SK-N-SH (cell line): ENCODE data around the gene MAP3K8. TPM values are rescaled to one million over a fixed set of nuclear protein-coding genes. Genes with fewer than 3 reads are reported as not detected.

ENCODE experiments used
- CTCF ChIA-PET: fragments of 300-600, 350-600 bp; formaldehyde crosslinking; extraction: SDS; loops from one replicate; lab custom pipeline; 2021; lab: Yijun Ruan, JAX
- POLR2A ChIA-PET: fragments of 350-600 bp; sonication (Branson Sonifier 250); formaldehyde crosslinking; extraction: SDS; loops from one replicate; lab custom pipeline; 2020; ENCODE audit warnings: antibody characterized with exemption, inconsistent platforms; lab: Yijun Ruan, JAX
- DNase-seq: peaks from one replicate; pipeline ENCODE4 v3.0.0; 2012
- H2AFZ ChIP-seq: fragments of 200-600 bp; sonication (generic); 2 replicates; pipeline ENCODE4 v1.8.1; 2016; ENCODE audit warnings: antibody characterized with exemption, mild to moderate bottlenecking, low read depth
- H3F3A ChIP-seq: fragments of 200-600 bp; sonication (generic); replicated peaks from 2 replicates; pipeline ENCODE3; 2016; ENCODE audit warnings: antibody characterized with exemption, mild to moderate bottlenecking; ENCODE audit not compliant: insufficient read depth
- H3K27ac ChIP-seq, 2 experiments: fragments of 200-500 bp in 1 of 2; fragments of 200-600 bp in 1 of 2; sonication (Bioruptor generic) in 1 of 2; sonication (generic), shearing (Covaris generic) in 1 of 2; 2 replicates each; pipeline versions ENCODE4 v1.5.1 to v1.6.1; 2014 to 2016; ENCODE audit warnings: low read depth in 2 of 2, inconsistent platforms in 1 of 2, low read length in 1 of 2, mild to moderate bottlenecking in 1 of 2, mixed read lengths in 1 of 2
- H3K27me3 ChIP-seq: fragments of 200-600 bp; sonication (generic), shearing (Covaris generic); 2 replicates; pipeline ENCODE4 v1.6.1; 2016; ENCODE audit warnings: mixed run types; ENCODE audit not compliant: insufficient read depth
- H3K36me3 ChIP-seq, 2 experiments: fragments of 200-500 bp in 1 of 2; fragments of 200-600 bp in 1 of 2; sonication (Bioruptor generic) in 1 of 2; sonication (generic) in 1 of 2; replicated peaks in 1 of 2; 2 replicates each; pipeline versions ENCODE3 to v1.5.1; 2014 to 2016; ENCODE audit warnings: low read length in 1 of 2, mild to moderate bottlenecking in 1 of 2; ENCODE audit not compliant: insufficient read depth in 2 of 2, control insufficient read depth in 1 of 2
- H3K4me1 ChIP-seq, 2 experiments: fragments of 200-500 bp in 1 of 2; fragments of 200-600 bp in 1 of 2; sonication (Bioruptor generic) in 1 of 2; sonication (generic), shearing (Covaris generic) in 1 of 2; 2 replicates each; pipeline versions ENCODE4 v1.5.1 to v1.6.1; 2014 to 2016; ENCODE audit warnings: low read depth in 1 of 2, low read length in 1 of 2, mixed run types in 1 of 2; ENCODE audit not compliant: insufficient read depth in 2 of 2, control insufficient read depth in 1 of 2
- H3K4me2 ChIP-seq: fragments of 200-600 bp; sonication (generic), shearing (Covaris generic); 2 replicates; pipeline ENCODE4 v1.6.1; 2017; ENCODE audit warnings: mixed run types
- H3K4me3 ChIP-seq, 2 experiments: fragments of 200-500 bp in 1 of 2; fragments of 200-600 bp in 1 of 2; sonication (Bioruptor generic) in 1 of 2; sonication (generic), shearing (Covaris generic) in 1 of 2; 2 replicates each; pipeline versions ENCODE4 v1.5.1 to v1.8.1; 2014 to 2016; ENCODE audit warnings: low read depth in 2 of 2, inconsistent platforms in 1 of 2, low read length in 1 of 2, mild to moderate bottlenecking in 1 of 2, mixed read lengths in 1 of 2, moderate library complexity in 1 of 2
- H3K79me2 ChIP-seq: fragments of 200-600 bp; sonication (generic); 2 replicates; pipeline ENCODE4 v1.8.1; 2017; ENCODE audit warnings: mild to moderate bottlenecking; ENCODE audit not compliant: insufficient read depth
- H3K9ac ChIP-seq: fragments of 200-600 bp; sonication (generic); 2 replicates; pipeline ENCODE4 v1.6.1; 2017; ENCODE audit warnings: mixed run types
- H3K9me2 ChIP-seq: fragments of 200-600 bp; sonication (generic); 2 replicates; pipeline ENCODE4 v1.6.1; 2017; ENCODE audit warnings: mixed run types
- H3K9me3 ChIP-seq: fragments of 200-600 bp; sonication (generic); 2 replicates; pipeline ENCODE4 v1.6.1; 2017; ENCODE audit warnings: mixed run types, mild to moderate bottlenecking, moderate library complexity
- H4K20me1 ChIP-seq: fragments of 200-600 bp; sonication (generic); 2 replicates; pipeline ENCODE4 v1.6.1; 2017; ENCODE audit warnings: mild to moderate bottlenecking, mixed run types; ENCODE audit not compliant: insufficient read depth
- EP300 ChIP-seq, 2 experiments: IDR thresholded peaks; 2 replicates each; pipeline versions ENCODE4 v1.4.0 to v1.6.1; 2012; ENCODE audit warnings: borderline replicate concordance in 1 of 2, low read depth in 1 of 2, low read length in 1 of 2
- EZH2phosphoT487 ChIP-seq: fragments of 200-600 bp; sonication (generic); IDR thresholded peaks from 2 replicates; pipeline ENCODE4 v1.6.1; 2017; ENCODE audit warnings: low read depth, mixed run types, mild to moderate bottlenecking, antibody characterized with exemption, moderate library complexity, borderline replicate concordance
- FOXM1 ChIP-seq: IDR thresholded peaks from 2 replicates; pipeline ENCODE4 v1.4.0; 2012; ENCODE audit warnings: low read depth, mild to moderate bottlenecking
- GATA2 ChIP-seq: sonication (generic); formaldehyde crosslinking; IDR thresholded peaks from 2 replicates; pipeline ENCODE4 v1.5.0; 2020; ENCODE audit warnings: mild to moderate bottlenecking, missing genetic modification reagents
- JUND ChIP-seq: IDR thresholded peaks from 2 replicates; pipeline ENCODE4 v1.4.0; 2012
- MEF2A ChIP-seq: IDR thresholded peaks from 2 replicates; pipeline ENCODE4 v1.4.0; 2012; ENCODE audit warnings: low read depth, borderline replicate concordance
- NFIC ChIP-seq: IDR thresholded peaks from 2 replicates; pipeline ENCODE4 v1.4.0; 2012; ENCODE audit warnings: borderline replicate concordance
- NRF1 ChIP-seq: IDR thresholded peaks from 2 replicates; pipeline ENCODE4 v1.6.1; 2012; ENCODE audit warnings: low read depth, mild to moderate bottlenecking, low read length
- SMC3 ChIP-seq: IDR thresholded peaks from 2 replicates; pipeline ENCODE4 v1.6.1; 2012; ENCODE audit warnings: low read depth, low read length, improper control_type of control experiment
- TAF1 ChIP-seq: IDR thresholded peaks from 2 replicates; pipeline ENCODE4 v1.6.1; 2012; ENCODE audit warnings: low read depth, mild to moderate bottlenecking, low read length, moderate library complexity, borderline replicate concordance
- TCF12 ChIP-seq: IDR thresholded peaks from 2 replicates; pipeline ENCODE4 v1.4.0; 2012
- TEAD4 ChIP-seq: IDR thresholded peaks from 2 replicates; pipeline ENCODE4 v1.4.0; 2012; ENCODE audit warnings: mild to moderate bottlenecking, borderline replicate concordance; ENCODE audit not compliant: insufficient read depth
- YY1 ChIP-seq: IDR thresholded peaks from 2 replicates; pipeline ENCODE4 v1.4.0; 2012; ENCODE audit warnings: low read depth, mild to moderate bottlenecking
- WGBS: methylation state at CpG from one replicate; pipeline ENCODE4 v1.1.6; 2017; ENCODE audit warnings: low lambda C conversion rate; 5-methylcytosine and 5-hydroxymethylcytosine counted together
- polyA plus RNA-seq, 3 experiments: library from polyadenylated mRNA; depleted of rRNA; stranded (reverse); fragments of >200 nt; gene quantifications; 2 replicates each; pipeline ENCODE4 v1.2.3, GENCODE V29; 2012
- TF ChIP-seq, protein P1 (sequence below): fragments of 150-350 bp; IDR thresholded peaks from 2 replicates; pipeline ENCODE4 v1.6.1; 2016; ENCODE audit warnings: mild to moderate bottlenecking, low read depth, low read length
- TF ChIP-seq, protein P2 (sequence below): IDR thresholded peaks from 2 replicates; pipeline ENCODE4; 2012
- TF ChIP-seq, protein P3 (sequence below): fragments of 150-350 bp; IDR thresholded peaks from 2 replicates; pipeline ENCODE4 v1.6.1; 2017; ENCODE audit warnings: antibody characterized with exemption, low read length, low read depth, borderline replicate concordance
- TF ChIP-seq, protein P4 (sequence below): IDR thresholded peaks from 2 replicates; pipeline ENCODE4 v1.4.0; 2012; ENCODE audit warnings: low read depth, borderline replicate concordance
- TF ChIP-seq, protein P5 (sequence below): IDR thresholded peaks from 2 replicates; pipeline ENCODE4 v1.6.1; 2012; ENCODE audit warnings: mild to moderate bottlenecking, low read depth, low read length, moderate library complexity
- TF ChIP-seq, protein P6 (sequence below): IDR thresholded peaks from 2 replicates; pipeline ENCODE4 v1.4.0; 2012; ENCODE audit warnings: low read depth
- TF ChIP-seq, protein P7 (sequence below): fragments of 200-600 bp; sonication (generic); IDR thresholded peaks from 2 replicates; pipeline ENCODE4 v1.6.1; 2017; ENCODE audit warnings: antibody characterized with exemption, mild to moderate bottlenecking, moderate library complexity

Gene MAP3K8
- polyA plus RNA-seq, 1 of the 3 experiments (the other 2 are of a cell fraction), result 3.7 TPM

DNA sequence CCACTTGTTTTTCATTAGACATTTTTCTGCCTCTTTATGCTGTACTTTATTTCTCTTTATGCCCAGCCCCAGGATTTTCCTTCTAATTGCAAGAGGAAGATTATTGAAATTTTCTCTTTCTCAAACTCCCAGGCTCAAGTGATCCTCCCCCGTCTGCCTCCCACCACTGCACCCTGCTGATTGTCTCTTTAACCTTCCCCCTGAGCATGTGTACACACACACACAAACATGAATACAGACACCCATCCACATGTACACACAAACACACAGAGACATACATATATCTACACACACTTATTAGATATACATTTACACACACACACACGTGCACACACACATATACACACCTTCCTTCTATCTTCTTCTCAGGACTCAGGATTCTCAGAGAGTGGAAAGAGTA is 37.3 kb upstream of the MAP3K8 start (continued):
- TF ChIP-seq MEF2A (no peak), NFIC (no peak), TAF1 (no peak), SMC3 (no peak)
- TF ChIP-seq, protein P1, sequence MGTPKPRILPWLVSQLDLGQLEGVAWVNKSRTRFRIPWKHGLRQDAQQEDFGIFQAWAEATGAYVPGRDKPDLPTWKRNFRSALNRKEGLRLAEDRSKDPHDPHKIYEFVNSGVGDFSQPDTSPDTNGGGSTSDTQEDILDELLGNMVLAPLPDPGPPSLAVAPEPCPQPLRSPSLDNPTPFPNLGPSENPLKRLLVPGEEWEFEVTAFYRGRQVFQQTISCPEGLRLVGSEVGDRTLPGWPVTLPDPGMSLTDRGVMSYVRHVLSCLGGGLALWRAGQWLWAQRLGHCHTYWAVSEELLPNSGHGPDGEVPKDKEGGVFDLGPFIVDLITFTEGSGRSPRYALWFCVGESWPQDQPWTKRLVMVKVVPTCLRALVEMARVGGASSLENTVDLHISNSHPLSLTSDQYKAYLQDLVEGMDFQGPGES, result no peak

DNA sequence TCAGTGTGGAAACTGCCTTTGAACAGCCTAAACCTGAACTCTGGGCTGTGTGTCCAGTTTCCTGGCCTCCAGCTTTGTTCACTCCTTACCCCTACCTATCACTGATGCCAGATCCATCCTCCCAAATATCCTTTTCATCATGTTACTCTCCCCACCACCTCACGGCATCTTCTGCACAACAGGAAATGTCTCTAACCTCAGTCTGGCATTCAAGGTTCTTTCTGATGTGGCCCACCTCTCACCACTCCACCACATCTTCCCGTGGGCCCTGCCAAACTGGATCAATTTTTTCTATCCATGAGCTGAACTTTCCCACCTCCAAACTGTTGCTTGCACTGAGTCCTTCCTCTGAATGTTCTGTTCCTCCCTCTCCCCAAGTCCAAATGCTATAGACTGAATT is 35.8 kb upstream of the MAP3K8 start:
- Histone ChIP-seq H3K27ac (no peak overlapping the region), H4K20me1 (no peaks in the 10 kb centered on the region), H3K4me1 (peaks cover 0 to 11% of the 10 kb centered on the region in 2 experiments; a peak in 1 of 4 replicates), H3F3A (no peaks in the 10 kb centered on the region), H3K9me3 (no peaks in the 10 kb centered on the region), H3K79me2 (no peaks in the 10 kb centered on the region), H3K9ac (no peak overlapping the region), H3K4me2 (no peak overlapping the region), H3K9me2 (no peaks in the 10 kb centered on the region), H3K4me3 (no peak overlapping the region), H2AFZ (no peak overlapping the region), H3K36me3 (no peaks in the 10 kb centered on the region), H3K27me3 (peaks cover 7% of the 10 kb centered on the region; the same call in 1 of the 2 replicates)
- no peak for DNase-seq
- 48% methylated on average over 2 of the region's 2 CpGs for WGBS
- POLR2A ChIA-PET, result no interaction called here
- CTCF ChIA-PET, result interaction anchor here (0.8 to 1.5 kb wide), 4 partner anchors 14 to 785 kb away, joined by 3 to 12 read pairs (median 4); no protein-coding TSS in a partner anchor
- TF ChIP-seq GATA2 (CRISPR knock-in tag), result no peak
- TF ChIP-seq, protein P1, result no peak
- TF ChIP-seq, protein P2, sequence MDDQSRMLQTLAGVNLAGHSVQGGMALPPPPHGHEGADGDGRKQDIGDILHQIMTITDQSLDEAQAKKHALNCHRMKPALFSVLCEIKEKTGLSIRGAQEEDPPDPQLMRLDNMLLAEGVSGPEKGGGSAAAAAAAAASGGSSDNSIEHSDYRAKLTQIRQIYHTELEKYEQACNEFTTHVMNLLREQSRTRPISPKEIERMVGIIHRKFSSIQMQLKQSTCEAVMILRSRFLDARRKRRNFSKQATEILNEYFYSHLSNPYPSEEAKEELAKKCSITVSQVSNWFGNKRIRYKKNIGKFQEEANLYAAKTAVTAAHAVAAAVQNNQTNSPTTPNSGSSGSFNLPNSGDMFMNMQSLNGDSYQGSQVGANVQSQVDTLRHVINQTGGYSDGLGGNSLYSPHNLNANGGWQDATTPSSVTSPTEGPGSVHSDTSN, result no peak
- TF ChIP-seq, protein P3, sequence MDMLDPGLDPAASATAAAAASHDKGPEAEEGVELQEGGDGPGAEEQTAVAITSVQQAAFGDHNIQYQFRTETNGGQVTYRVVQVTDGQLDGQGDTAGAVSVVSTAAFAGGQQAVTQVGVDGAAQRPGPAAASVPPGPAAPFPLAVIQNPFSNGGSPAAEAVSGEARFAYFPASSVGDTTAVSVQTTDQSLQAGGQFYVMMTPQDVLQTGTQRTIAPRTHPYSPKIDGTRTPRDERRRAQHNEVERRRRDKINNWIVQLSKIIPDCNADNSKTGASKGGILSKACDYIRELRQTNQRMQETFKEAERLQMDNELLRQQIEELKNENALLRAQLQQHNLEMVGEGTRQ, result no peak
- no peak for TF ChIP-seq FOXM1
- TF ChIP-seq EZH2phosphoT487, result no peak
- TF ChIP-seq, protein P4, sequence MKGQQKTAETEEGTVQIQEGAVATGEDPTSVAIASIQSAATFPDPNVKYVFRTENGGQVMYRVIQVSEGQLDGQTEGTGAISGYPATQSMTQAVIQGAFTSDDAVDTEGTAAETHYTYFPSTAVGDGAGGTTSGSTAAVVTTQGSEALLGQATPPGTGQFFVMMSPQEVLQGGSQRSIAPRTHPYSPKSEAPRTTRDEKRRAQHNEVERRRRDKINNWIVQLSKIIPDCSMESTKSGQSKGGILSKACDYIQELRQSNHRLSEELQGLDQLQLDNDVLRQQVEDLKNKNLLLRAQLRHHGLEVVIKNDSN, result no peak
- TF ChIP-seq, protein P5, sequence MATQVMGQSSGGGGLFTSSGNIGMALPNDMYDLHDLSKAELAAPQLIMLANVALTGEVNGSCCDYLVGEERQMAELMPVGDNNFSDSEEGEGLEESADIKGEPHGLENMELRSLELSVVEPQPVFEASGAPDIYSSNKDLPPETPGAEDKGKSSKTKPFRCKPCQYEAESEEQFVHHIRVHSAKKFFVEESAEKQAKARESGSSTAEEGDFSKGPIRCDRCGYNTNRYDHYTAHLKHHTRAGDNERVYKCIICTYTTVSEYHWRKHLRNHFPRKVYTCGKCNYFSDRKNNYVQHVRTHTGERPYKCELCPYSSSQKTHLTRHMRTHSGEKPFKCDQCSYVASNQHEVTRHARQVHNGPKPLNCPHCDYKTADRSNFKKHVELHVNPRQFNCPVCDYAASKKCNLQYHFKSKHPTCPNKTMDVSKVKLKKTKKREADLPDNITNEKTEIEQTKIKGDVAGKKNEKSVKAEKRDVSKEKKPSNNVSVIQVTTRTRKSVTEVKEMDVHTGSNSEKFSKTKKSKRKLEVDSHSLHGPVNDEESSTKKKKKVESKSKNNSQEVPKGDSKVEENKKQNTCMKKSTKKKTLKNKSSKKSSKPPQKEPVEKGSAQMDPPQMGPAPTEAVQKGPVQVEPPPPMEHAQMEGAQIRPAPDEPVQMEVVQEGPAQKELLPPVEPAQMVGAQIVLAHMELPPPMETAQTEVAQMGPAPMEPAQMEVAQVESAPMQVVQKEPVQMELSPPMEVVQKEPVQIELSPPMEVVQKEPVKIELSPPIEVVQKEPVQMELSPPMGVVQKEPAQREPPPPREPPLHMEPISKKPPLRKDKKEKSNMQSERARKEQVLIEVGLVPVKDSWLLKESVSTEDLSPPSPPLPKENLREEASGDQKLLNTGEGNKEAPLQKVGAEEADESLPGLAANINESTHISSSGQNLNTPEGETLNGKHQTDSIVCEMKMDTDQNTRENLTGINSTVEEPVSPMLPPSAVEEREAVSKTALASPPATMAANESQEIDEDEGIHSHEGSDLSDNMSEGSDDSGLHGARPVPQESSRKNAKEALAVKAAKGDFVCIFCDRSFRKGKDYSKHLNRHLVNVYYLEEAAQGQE, result no peak
- no peak for TF ChIP-seq TCF12
- TF ChIP-seq, protein P6, sequence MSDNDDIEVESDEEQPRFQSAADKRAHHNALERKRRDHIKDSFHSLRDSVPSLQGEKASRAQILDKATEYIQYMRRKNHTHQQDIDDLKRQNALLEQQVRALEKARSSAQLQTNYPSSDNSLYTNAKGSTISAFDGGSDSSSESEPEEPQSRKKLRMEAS, result no peak
- TF ChIP-seq JUND, result no peak
- no peak for TF ChIP-seq MEF2A
- no peak for TF ChIP-seq YY1
- TF ChIP-seq NRF1, result no peak
- TF ChIP-seq EP300 (IDR thresholded peaks at IDR 0.05; ENCODE audit: borderline replicate concordance in 1 of 2, low read depth in 1 of 2, low read length in 1 of 2), result no peak
- TF ChIP-seq, protein P7, sequence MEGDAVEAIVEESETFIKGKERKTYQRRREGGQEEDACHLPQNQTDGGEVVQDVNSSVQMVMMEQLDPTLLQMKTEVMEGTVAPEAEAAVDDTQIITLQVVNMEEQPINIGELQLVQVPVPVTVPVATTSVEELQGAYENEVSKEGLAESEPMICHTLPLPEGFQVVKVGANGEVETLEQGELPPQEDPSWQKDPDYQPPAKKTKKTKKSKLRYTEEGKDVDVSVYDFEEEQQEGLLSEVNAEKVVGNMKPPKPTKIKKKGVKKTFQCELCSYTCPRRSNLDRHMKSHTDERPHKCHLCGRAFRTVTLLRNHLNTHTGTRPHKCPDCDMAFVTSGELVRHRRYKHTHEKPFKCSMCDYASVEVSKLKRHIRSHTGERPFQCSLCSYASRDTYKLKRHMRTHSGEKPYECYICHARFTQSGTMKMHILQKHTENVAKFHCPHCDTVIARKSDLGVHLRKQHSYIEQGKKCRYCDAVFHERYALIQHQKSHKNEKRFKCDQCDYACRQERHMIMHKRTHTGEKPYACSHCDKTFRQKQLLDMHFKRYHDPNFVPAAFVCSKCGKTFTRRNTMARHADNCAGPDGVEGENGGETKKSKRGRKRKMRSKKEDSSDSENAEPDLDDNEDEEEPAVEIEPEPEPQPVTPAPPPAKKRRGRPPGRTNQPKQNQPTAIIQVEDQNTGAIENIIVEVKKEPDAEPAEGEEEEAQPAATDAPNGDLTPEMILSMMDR, result no peak
- TF ChIP-seq TEAD4, result no peak
